Activated gamma-delta T cell (primary cell): Measurements from ENCODE around the gene INS.
"Not testable (repeated sequence)": the region's sequence is repeated elsewhere in the genome, so short reads cannot be mapped to it uniquely, and the experiment has no call there.

ENCODE experiments used
- DNase-seq: peaks from one replicate; lab custom pipeline; 2025; lab: John Stamatoyannopoulos, UW

Gene INS

DNA sequence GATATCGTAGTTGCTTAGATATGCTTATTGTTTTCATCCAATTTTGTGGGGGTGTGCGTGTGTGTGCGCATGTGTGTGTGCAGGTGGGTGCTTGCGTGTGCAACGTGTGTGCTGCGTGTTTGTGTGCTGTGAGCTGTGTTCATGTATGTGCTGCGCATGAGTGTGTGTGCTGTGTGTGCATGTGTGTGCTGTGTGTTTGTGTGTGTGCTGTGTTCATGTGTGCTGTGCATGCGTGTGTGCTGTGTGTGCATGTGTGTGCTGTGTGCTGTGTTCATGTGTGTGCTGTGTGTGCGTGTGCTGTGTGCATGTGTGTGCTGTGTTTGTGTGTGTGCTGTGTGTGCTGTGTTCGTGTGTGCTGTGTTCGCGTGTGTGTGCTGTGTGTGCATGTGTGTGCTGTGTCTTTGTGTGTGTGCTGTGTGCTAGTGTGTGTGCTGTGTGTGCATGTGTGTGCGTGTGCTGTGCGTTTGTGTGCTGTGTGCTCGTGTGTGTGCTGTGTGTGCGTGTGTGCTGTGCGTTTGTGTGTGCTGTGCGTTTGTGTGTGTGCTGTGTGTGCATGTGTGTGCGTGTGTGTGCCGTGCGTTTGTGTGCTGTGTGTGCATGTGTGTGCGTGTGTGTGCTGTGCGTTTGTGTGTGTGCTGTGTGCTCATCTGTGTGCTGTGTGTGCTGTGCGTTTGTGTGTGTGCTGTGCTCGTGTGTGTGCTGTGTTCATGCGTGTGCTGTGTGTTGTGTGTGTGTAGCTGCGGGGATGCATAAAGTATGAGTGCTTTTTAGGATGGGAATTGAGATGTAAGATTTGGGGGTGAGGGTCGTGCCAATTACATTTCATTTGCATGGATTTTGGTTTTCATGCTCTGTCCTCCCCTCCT, 29.4 kb downstream of the INS start:
- no peak for DNase-seq

- no peak for DNase-seq
Measured at GRCh38 chr11:2130881-2131352, 30.1 kb downstream of the INS start.

- no peak for DNase-seq
Measured at GRCh38 chr11:2129699-2130366, 31.2 kb downstream of the INS start.

- no peak for DNase-seq
Measured at GRCh38 chr11:2129308-2129698, 31.7 kb downstream of the INS start.

GRCh38 chr11:2128511-2129307, 32.3 kb downstream of the INS start:
- DNase-seq: no peak

- no peak for DNase-seq
Measured at GRCh38 chr11:2128130-2128510, 32.9 kb downstream of the INS start.

DNA sequence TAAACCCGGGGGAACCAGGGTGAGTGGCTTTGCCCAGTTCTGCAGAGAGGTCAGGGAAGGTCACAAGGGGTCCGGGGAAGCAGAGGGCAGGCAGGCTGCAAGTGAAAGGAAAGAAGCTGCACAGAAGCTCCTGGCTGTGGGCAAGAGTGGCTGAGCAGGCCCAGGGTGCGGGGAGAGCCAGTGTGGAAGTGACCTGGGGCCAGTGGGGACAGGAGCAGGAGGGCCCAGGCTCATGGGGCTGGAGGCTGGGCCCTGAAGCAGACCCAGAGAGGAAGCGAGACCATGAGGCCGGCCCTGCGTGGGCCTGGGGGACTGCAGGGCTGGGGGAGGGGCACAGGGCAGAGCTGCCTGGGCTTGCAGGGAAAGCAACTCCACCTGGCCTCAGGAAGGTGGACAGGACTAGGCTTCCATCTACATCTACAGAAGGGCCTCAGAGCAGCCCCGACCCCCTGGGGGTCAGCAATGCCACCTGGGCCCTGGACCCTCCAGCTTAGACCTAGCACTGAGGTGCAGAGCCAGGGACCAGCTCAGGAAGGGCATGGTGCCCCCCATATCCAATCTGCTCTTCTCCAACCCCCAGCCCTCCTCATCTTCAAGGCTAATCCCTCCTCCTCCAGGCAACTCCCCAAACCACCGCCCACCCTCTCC, 33.4 kb downstream of the INS start:
- DNase-seq: no peak

GRCh38 chr11:2126520-2127085, 34.4 kb downstream of the INS start:
- DNase-seq: no peak

DNA sequence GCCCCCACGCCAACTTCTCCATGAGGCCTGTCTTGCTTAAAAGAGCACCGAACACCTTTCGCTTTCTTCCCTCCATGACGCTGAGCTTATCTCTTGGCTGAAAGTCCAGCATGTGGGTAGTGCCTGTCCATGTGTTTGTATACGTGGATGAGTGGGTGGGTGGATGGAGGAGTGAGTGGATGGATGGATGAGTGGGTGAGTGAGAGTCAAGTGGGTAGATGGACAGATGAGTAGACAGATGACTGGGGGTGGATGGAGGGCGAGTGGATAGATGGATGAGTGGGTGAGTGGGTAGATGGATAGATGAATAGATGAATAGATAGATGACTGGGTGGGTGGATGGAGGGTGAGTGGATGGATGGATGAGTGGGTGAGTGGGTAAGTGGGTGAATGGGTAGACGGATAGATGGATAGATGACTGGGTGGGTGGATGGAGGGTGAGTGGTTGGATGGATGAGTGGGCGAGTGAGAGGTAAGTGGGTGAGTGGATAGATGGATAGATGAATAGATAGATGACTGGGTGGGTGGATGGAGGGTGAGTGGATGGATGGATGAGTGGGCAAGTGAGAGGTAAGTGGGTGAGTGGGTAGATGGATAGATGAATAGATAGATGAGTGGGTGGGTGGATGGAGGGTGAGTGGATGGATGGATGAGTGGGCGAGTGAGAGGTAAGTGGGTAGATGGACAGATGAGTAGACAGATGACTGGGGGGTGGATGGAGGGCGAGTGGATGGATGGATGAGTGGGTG, 36.1 kb downstream of the INS start:
- not testable (repeated sequence) for DNase-seq

DNA sequence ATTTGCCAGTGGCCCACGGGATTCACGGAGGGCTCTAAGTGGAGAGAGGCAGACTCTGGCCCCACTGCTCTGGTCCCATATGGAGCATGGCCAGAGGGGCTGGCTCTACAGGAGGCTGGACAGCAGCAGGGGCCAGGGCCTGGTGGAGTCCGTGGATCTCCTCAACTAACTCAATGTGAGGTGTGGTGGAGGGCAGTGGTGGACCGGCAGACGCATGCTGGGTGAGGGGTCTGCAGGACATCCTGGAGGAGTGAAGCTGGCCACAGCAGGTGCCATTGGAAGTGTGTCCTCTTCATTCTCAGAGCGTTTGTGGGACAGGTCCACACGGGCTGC, 37.4 kb downstream of the INS start:
- DNase-seq: no peak

- DNase-seq: no peak
Measured at GRCh38 chr11:2122907-2123627, 37.9 kb downstream of the INS start.

DNA sequence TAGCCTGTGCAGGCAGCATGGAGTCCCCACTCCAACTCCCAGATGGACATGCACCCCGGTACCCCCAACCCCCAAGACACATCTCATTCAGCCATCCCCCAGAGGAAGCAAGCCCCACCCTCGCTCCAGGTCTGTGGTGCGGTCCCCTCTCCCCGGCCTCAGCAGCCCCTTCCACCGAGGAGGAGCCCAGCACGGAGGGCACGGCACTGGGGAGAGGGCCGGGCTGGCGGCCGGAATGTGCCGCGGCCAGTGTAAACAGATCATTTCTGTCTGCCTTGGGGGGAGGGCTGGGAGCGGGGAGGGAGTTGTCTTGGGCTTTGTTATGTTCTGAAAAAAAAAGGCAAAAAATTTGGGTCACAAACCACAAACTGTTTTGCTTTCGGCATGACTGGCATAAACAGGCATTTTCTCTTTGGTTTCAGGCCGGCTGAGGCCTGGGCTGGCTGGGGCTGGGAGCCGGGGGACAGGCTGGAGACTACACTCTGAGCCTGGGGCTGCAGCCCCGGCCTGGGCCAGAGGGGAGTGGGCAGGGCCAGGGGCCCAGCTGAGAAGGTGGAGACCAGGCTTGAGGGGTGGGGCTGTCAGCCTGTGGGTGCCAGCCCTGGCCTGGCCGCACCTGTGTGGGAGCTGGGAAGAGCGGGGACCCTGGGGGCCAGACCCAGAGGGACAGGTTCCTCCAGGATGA, 38.6 kb downstream of the INS start:
- no peak for DNase-seq

DNA sequence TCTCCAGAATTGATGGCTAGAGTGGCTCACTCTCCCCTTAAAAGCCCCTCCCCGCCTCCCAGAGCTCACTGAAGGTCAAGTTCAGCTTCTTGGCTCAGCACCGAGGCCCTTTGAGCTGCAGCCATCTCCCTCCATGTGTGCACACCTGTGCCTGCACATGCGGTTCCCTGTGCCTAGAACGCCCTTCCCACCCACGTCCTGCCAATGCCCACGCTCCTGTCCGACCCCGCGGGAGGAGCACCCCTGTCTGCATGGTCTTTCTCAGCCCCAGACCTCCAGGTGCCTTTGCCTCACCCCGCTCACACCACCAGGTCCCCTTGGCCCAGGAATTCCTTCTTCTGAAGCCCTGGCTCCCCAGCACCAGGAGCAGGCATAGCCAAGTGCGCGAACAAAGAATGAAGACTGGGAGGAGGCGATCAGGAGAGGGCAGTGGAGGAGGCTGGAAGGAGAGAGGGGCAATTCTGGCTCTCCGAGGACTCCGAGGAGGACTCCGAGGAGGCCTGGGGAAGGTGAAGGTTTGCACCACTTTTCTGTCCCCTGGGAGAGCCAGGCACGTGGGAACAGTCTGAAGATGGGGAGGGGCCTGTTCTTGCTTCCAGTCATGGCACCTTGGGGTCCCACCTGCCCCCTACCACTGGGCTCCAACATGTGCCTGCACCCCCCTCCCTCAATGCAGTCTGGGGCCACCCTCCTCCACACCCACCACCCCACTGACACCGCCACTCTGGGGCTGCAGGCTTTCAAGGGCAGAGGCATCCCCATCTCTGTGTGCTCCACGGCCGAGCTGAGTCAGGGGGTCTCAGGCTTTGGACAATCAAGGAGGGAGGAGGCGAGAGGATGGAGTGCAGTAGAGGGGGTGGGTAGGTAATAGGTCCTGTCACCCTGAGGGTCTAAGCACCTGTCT, 39.5 kb downstream of the INS start:
- no peak for DNase-seq

DNA sequence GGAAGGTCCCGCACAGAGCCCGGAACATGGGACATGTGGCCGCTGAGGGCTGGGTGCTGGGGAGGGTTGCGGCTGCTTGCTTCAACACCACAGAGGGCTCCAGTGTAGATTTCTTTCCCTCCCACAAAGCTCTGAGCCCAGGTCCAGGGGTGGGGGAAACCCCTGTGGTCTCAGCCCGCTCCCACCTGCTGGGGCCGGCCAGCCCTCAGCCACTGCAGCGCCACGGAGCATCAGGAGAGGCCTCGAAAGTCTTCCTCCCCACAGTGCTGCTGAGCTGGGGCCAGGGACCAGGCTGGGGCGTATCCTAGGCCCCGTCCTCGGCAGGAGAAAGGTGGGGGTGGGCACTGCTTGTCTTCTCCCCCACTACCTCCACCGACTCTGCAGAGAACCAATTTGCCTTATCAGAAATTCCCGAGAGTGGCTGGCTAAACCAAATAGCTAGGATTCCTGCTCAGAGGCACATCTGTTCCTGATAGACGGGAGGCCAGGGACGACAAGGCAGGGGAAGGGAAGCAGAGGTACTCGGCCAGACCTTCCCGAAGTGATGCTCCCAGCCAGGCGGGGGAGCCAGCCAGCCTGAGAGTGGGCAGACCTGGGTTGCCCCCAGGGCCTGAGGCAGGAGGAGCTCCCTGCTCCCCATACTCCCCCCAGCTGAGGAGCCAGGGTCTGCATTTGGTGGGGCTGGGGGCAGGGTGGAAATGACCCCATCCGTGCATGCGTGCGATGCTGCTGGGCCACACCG, 40.5 kb downstream of the INS start:
- no peak for DNase-seq

DNA sequence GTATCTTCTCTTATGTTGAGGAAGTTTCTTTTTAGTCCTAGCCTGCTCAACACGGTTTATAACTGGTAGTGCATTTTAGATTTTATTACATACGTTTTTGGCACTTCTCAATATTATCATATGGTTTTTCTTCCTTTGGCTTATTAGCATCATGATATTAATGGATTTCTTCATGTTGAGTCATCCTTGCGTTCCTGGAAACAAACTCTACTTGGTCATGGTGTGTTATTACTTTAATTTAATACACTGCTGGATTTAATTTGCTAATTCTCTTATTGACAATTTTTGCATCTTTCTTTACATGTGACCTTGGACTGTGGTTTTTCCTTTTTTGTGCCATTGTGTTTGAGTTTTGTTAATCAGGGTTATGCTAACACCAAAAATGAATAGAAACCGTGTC, 42.3 kb downstream of the INS start:
- no peak for DNase-seq

DNA sequence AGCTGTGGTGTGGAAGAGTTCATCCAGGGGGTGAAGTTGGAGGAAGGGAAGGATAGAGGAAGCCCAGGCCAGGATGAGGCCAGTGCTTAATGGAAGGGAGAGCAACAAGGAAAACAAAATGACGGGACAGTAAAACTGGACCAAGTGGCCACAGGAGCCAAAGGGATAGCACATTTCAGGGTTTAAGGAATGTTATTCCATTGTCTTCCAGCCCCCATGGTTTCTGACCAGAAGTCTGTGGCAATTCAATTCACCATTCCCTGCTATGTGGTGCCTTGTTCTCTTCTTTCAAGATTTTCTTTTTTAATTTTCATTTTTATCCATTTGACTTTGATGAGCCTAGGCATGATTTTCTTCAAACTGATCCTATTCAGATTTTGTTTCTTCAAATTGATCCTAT, 44.3 kb downstream of the INS start:
- DNase-seq: no peak

GRCh38 chr11:2115308-2115707, 45.7 kb downstream of the INS start:
- DNase-seq: no peak
